GM13977 (cell line): ENCODE data around the gene RNU7-1.

ENCODE experiments used
- DNase-seq: peaks from one replicate; pipeline ENCODE4 v3.0.0; 2012; ENCODE audit warnings: low spot score
- in situ Hi-C: fragments of 300-500 bp; cut with MboI; formaldehyde crosslinking; loops from one replicate; pipeline ENCODE4 v1.12.0; 2022; ENCODE audit warnings: low sequenced_read_pairs, low pct_unique_long_range_greater_than_20kb, mixed read lengths, inconsistent platforms; ENCODE audit not compliant: unreplicated experiment
- TF ChIP-seq, protein P1 (sequence below): IDR thresholded peaks from 2 replicates; pipeline ENCODE4 v1.5.1; 2012; ENCODE audit warnings: mild to moderate bottlenecking, control low read depth; ENCODE audit not compliant: insufficient read depth; ENCODE audit errors: extremely low read depth, missing control alignments

RNU7-1 gene

GRCh38 chr12:6975297-6976032 lies 31.8 kb downstream of the RNU7-1 start:
- no peak for DNase-seq
- in situ Hi-C loops, result no loop called here
- TF ChIP-seq, protein P1, sequence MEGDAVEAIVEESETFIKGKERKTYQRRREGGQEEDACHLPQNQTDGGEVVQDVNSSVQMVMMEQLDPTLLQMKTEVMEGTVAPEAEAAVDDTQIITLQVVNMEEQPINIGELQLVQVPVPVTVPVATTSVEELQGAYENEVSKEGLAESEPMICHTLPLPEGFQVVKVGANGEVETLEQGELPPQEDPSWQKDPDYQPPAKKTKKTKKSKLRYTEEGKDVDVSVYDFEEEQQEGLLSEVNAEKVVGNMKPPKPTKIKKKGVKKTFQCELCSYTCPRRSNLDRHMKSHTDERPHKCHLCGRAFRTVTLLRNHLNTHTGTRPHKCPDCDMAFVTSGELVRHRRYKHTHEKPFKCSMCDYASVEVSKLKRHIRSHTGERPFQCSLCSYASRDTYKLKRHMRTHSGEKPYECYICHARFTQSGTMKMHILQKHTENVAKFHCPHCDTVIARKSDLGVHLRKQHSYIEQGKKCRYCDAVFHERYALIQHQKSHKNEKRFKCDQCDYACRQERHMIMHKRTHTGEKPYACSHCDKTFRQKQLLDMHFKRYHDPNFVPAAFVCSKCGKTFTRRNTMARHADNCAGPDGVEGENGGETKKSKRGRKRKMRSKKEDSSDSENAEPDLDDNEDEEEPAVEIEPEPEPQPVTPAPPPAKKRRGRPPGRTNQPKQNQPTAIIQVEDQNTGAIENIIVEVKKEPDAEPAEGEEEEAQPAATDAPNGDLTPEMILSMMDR, result no peak

DNA sequence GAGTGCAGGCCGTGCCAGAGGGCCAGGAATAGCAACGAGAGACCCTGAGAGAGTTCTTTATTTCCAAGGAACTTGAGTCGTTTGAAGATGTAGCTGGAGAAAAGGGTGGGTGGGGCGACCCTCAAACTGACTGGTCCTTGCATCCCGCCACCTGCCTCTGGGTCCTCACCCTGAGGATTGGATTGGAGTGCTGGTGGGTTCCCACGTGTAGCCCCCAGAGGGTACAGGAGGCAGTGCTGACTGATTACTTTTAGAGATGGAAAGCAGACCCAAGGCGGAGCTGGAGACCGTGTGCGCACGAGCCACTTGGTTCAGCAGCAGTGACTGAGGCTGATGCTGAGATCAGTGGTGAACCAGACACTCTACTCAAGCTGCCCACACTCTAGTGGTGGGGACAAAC lies 34.0 kb downstream of the RNU7-1 start:
- TF ChIP-seq, protein P1, result no peak
- in situ Hi-C loops, result no loop called here
- no peak for DNase-seq

DNA sequence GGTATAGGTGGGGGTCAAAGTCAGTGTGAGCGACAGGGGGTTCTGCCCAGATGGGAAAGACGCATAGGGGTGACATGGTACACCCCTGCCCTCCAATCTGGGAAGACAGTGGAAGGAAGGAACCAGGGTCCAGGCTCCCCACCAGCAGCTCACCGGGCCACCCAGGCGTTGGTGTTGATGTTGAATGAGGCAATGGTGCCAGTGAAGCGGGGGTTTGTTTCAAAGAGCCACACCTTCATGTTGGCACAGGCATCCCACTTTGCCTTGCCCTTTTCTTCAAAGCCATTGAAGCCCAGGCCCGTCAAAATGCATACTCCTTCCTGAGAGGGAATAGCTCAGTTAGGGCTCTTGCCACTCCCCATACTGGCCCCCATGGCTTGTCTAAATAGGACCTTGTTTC lies 34.6 kb downstream of the RNU7-1 start:
- TF ChIP-seq, protein P1, result no peak
- in situ Hi-C loops, result no loop called here
- no peak for DNase-seq

DNA sequence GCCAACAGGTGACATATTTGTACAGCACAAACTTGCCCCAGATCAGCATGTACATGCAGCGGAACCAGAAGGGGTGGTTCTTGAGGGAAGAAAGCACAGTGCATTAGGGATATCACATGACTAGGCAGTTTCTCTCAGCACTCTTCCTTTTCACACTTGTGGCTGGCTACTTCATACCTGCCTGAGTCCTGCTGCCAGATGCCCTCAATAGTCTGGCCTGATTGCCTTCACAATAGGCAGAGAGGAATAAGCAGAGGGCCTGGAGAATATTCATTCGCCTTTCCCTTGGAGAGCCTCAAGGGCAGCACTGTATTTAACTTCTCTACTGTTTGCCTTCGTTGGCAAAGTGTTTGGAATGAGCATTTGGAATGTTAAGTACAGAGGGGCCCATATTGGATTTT lies 35.0 kb downstream of the RNU7-1 start:
- TF ChIP-seq, protein P1, result no peak
- in situ Hi-C loops, result no loop called here
- no peak for DNase-seq

DNA sequence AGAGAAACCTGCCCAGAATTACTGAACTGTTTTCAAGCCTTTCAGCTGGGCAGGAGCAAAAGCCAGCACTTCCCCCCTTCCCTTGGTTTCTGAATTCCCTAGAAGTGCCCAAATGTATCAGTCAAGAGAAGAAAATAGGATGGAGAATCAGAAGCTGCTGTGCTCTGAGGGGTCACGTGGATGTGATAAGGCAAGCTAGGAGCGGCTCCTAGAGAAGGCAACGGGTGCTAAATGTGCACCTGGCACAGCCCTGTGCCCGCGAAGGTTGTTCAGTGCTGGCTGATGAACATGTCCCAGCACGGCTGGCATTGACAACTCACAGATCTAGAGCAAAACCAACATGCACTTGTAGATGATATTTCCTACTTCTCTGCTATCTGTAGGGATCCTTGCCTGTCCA lies 35.4 kb downstream of the RNU7-1 start:
- DNase-seq, result no peak
- in situ Hi-C loops, result no loop called here
- TF ChIP-seq, protein P1, result no peak

GRCh38 chr12:6979453-6979852 lies 35.8 kb downstream of the RNU7-1 start:
- no peak for DNase-seq
- in situ Hi-C loops, result no loop called here
- TF ChIP-seq, protein P1, result no peak
